ENCODE measurements around the gene AGAP3.

The AGAP3 gene

GRCh38 chr7:151104411-151105235, 18.3 kb downstream of the AGAP3 start:
- DNase-seq = no peak
- Histone ChIP-seq H3K4me3 (ENCODE audit: low read depth in 1 of 2, low read length in 2 of 2) (no peak overlapping the region), H3K9me3 (ENCODE audit: insufficient read depth, low read length, severe bottlenecking) (no peaks in the 10 kb centered on the region), H3K79me2 (ENCODE audit: insufficient read depth, low read length) (no peaks in the 10 kb centered on the region; the same call in 1 of the 2 replicates), H3K9ac (ENCODE audit: low read depth, low read length) (no peak overlapping the region), H3K4me1 (ENCODE audit: insufficient read depth, low read length) (no peaks in the 10 kb centered on the region), H3K4me2 (ENCODE audit: insufficient read depth, low read length) (no peak overlapping the region), H4K20me1 (ENCODE audit: insufficient read depth, low read length) (peaks cover 20% of the 10 kb centered on the region; the same call in 1 of the 2 replicates), H2AFZ (ENCODE audit: low read depth, low read length) (no peak overlapping the region), H3K27me3 (ENCODE audit: insufficient read depth, low read length, poor library complexity) (peaks cover 3% of the 10 kb centered on the region), H3K27ac (ENCODE audit: low read length) (no peak overlapping the region), H3K36me3 (ENCODE audit: insufficient read depth, low read length) (no peaks in the 10 kb centered on the region)
- TF ChIP-seq EZH2 (IDR thresholded peaks at IDR 0.05; ENCODE audit: borderline replicate concordance, low read depth, low read length, severe bottlenecking) = no peak
- TF ChIP-seq CTCF (IDR thresholded peaks at IDR 0.05; ENCODE audit: borderline replicate concordance, extremely low read depth, low read length, poor library complexity, severe bottlenecking) = no peak
- no peak for ATAC-seq (ENCODE audit: insufficient read depth, low read depth)

GRCh38 chr7:151107882-151108281, 21.6 kb downstream of the AGAP3 start:
- no peaks in the 10 kb centered on the region for H3K79me2 ChIP-seq (ENCODE audit: insufficient read depth, low read length)
- DNase-seq (no peak), ATAC-seq (ENCODE audit: insufficient read depth, low read depth) (no peak)
- no peak overlapping the region for H3K4me2 ChIP-seq (ENCODE audit: insufficient read depth, low read length)
- no peaks in the 10 kb centered on the region for H3K4me1 ChIP-seq (ENCODE audit: insufficient read depth, low read length)
- no peak overlapping the region for H3K9ac ChIP-seq (ENCODE audit: low read depth, low read length)
- H4K20me1 ChIP-seq (ENCODE audit: insufficient read depth, low read length) = peaks cover 25% of the 10 kb centered on the region
- no peaks in the 10 kb centered on the region for H3K36me3 ChIP-seq (ENCODE audit: insufficient read depth, low read length)
- no peak overlapping the region for H3K4me3 ChIP-seq (ENCODE audit: low read depth in 1 of 2, low read length in 2 of 2)
- TF ChIP-seq EZH2 (IDR thresholded peaks at IDR 0.05; ENCODE audit: borderline replicate concordance, low read depth, low read length, severe bottlenecking) (no peak), CTCF (IDR thresholded peaks at IDR 0.05; ENCODE audit: borderline replicate concordance, extremely low read depth, low read length, poor library complexity, severe bottlenecking) (no peak)
- no peak overlapping the region for H3K27ac ChIP-seq (ENCODE audit: low read length)
- peaks cover 3% of the 10 kb centered on the region for H3K27me3 ChIP-seq (ENCODE audit: insufficient read depth, low read length, poor library complexity)
- no peak overlapping the region for H2AFZ ChIP-seq (ENCODE audit: low read depth, low read length)
- no peaks in the 10 kb centered on the region for H3K9me3 ChIP-seq (ENCODE audit: insufficient read depth, low read length, severe bottlenecking)

GRCh38 chr7:151109094-151110048, 23.1 kb downstream of the AGAP3 start:
- Histone ChIP-seq H3K79me2 (ENCODE audit: insufficient read depth, low read length) (no peaks in the 10 kb centered on the region; the same call in 1 of the 2 replicates), H3K27me3 (ENCODE audit: insufficient read depth, low read length, poor library complexity) (peaks cover 3% of the 10 kb centered on the region), H3K4me2 (ENCODE audit: insufficient read depth, low read length) (no peak overlapping the region), H2AFZ (ENCODE audit: low read depth, low read length) (no peak overlapping the region), H3K36me3 (ENCODE audit: insufficient read depth, low read length) (no peaks in the 10 kb centered on the region; the same call in 1 of the 2 replicates), H3K4me1 (ENCODE audit: insufficient read depth, low read length) (no peaks in the 10 kb centered on the region), H3K27ac (ENCODE audit: low read length) (no peak overlapping the region), H3K9me3 (ENCODE audit: insufficient read depth, low read length, severe bottlenecking) (no peaks in the 10 kb centered on the region), H3K4me3 (ENCODE audit: low read depth in 1 of 2, low read length in 2 of 2) (no peak overlapping the region), H4K20me1 (ENCODE audit: insufficient read depth, low read length) (peaks cover 23% of the 10 kb centered on the region), H3K9ac (ENCODE audit: low read depth, low read length) (no peak overlapping the region)
- TF ChIP-seq CTCF (IDR thresholded peaks at IDR 0.05; ENCODE audit: borderline replicate concordance, extremely low read depth, low read length, poor library complexity, severe bottlenecking) (no peak), EZH2 (IDR thresholded peaks at IDR 0.05; ENCODE audit: borderline replicate concordance, low read depth, low read length, severe bottlenecking) (no peak)
- DNase-seq (no peak), ATAC-seq (ENCODE audit: insufficient read depth, low read depth) (no peak)

Measured in DND-41 (cell line).